Measurements from ENCODE around the gene CAMLG.

The CAMLG gene

GRCh38 chr5:134784241-134784920, 46.0 kb downstream of the CAMLG start:
- DNase-seq (ENCODE audit: low read depth), result no peak

GRCh38 chr5:134784946-134785620, 46.7 kb downstream of the CAMLG start:
- no peak for TF ChIP-seq CTCF (IDR thresholded peaks at IDR 0.05; ENCODE audit: low read depth, low read length, missing control alignments)
- no peak for DNase-seq (ENCODE audit: low read depth)
- no peak overlapping the region for H3K4me3 ChIP-seq (ENCODE audit: low read depth, low read length)

More at GRCh38 chr5:134784241-134784920, 46.0 kb downstream of the CAMLG start:
- peak; percentile 20 for TF ChIP-seq CTCF (IDR thresholded peaks at IDR 0.05; ENCODE audit: low read depth, low read length, missing control alignments)
- H3K4me3 ChIP-seq (ENCODE audit: low read depth, low read length), result no peak overlapping the region

GRCh38 chr5:134787692-134788091, 49.3 kb downstream of the CAMLG start:
- TF ChIP-seq CTCF (IDR thresholded peaks at IDR 0.05; ENCODE audit: low read depth, low read length, missing control alignments), result no peak
- DNase-seq (ENCODE audit: low read depth), result no peak
- H3K4me3 ChIP-seq (ENCODE audit: low read depth, low read length), result no peak overlapping the region

- no peak for DNase-seq (ENCODE audit: low read depth)
- TF ChIP-seq CTCF (IDR thresholded peaks at IDR 0.05; ENCODE audit: low read depth, low read length, missing control alignments), result no peak
- no peak overlapping the region for H3K4me3 ChIP-seq (ENCODE audit: low read depth, low read length)
Observed at GRCh38 chr5:134791580-134791979, 53.2 kb downstream of the CAMLG start.

- no peak for DNase-seq (ENCODE audit: low read depth)
- TF ChIP-seq CTCF (IDR thresholded peaks at IDR 0.05; ENCODE audit: low read depth, low read length, missing control alignments), result no peak
- H3K4me3 ChIP-seq (ENCODE audit: low read depth, low read length), result no peak overlapping the region
Observed at GRCh38 chr5:134792286-134792685, 53.9 kb downstream of the CAMLG start.

GRCh38 chr5:134793111-134793510, 54.8 kb downstream of the CAMLG start:
- no peak for TF ChIP-seq CTCF (IDR thresholded peaks at IDR 0.05; ENCODE audit: low read depth, low read length, missing control alignments)

More at GRCh38 chr5:134793111-134793510, 54.8 kb downstream of the CAMLG start:
- DNase-seq (ENCODE audit: low read depth), result no peak
- no peak overlapping the region for H3K4me3 ChIP-seq (ENCODE audit: low read depth, low read length)

Data from GM12864 (cell line).